Measurements from ENCODE around the gene CPEB1.

GRCh38 chr15:82655606-82656005 is 8.4 kb upstream of the CPEB1 start:
- TF ChIP-seq ZNF274 (IDR thresholded peaks at IDR 0.05; ENCODE audit: low read length) (no peak), ZNF274 (tag by site-specific recombination; IDR thresholded peaks at IDR 0.05; ENCODE audit: borderline replicate concordance) (no peak), ZXDB (tag by site-specific recombination; IDR thresholded peaks at IDR 0.05) (no peak), CTCF (tag by site-specific recombination; IDR thresholded peaks at IDR 0.05) (no peak), MEIS1 (CRISPR knock-in tag; IDR thresholded peaks at IDR 0.05; ENCODE audit: borderline replicate concordance) (no peak), ZNF354C (tag by site-specific recombination; IDR thresholded peaks at IDR 0.05; ENCODE audit: borderline replicate concordance, low read depth) (no peak), SP2 (tag by site-specific recombination; IDR thresholded peaks at IDR 0.05) (no peak), ZNF692 (tag by site-specific recombination; IDR thresholded peaks at IDR 0.05) (no peak), ZNF280D (tag by site-specific recombination; IDR thresholded peaks at IDR 0.05) (no peak)

Measured in HEK293 (cell line).